ENCODE measurements around the gene IFT80.
"Not testable (repeated sequence)": the region's sequence is repeated elsewhere in the genome, so short reads cannot be mapped to it uniquely, and the experiment has no call there.

Gene IFT80

DNA sequence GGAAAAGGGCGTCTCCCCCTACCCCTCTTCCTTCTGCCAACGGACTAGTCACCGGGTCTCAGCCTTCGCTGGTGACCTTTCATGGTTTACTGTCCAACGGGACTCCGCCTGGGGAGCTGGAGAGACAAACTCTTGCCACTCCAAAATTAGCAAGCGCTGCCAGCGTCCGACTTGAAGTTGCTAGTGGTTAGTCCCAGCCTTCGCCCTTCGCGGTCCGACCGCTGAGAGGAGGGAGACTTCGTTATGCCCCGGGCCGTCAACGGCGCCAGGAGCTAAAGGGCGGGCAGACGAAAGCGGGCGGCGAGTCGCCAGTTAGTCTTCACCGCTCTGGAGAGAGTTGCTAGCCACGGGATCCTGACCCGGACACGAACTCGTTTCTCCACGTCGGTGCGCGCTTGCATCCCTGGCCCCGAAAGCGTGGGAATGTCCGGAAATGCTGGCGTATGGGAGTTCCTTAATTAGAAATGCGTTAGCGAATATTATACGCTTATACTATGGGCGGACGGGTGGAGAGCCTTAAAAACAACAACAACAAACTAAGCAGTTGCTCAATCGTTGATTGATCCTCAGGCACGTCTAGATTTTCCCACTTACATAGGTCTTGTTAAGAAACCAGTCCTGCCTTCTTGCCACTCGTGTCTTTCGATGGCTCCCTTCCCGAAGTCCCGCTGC is 1.1 kb upstream of the IFT80 start:
- no peak for DNase-seq

- DNase-seq: no peak
Measured at GRCh38 chr3:160398820-160399124, 253 bp downstream of the IFT80 start.

DNA sequence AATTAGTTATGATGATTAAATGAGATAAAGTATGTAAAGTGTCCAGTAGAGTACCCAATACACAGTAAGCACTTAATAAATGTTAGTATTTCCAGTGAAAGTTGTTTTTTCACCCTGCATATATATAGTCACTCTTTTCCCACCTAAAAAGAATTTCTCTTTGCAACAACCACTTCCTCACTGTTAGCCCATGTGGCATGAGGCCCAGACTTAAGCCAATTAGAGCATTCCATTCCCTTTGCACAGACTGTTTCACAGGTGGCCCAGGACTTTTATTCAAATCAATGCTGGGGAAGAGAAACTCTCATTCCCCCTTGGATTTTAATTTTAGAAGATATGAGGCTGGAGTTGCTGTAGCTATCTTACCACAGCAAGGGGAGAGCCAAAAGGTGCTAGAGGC is 3.7 kb downstream of the IFT80 start:
- DNase-seq: no peak

DNA sequence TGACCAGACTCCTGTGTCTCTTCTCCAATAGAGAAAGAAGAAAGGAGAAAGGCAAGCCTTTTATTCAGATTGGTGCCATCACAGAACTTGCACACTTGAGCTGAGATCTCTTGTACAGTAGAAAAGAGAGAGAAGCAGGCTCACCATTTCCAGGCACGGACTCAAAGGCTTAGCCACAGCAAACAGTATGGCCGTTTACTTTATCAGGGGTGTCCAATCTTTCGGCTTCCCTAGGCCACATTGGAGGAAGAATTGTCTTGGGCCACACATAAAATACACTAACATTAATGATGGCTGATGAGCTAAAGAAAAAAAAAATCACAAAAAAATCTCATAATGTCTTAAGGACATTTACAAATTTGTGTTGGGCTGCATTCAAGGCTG is 5.0 kb downstream of the IFT80 start:
- no peak for DNase-seq

GRCh38 chr3:160393346-160394008 is 5.5 kb downstream of the IFT80 start:
- no peak for DNase-seq

- no peak for DNase-seq
Measured at GRCh38 chr3:160392798-160393197, 6.2 kb downstream of the IFT80 start.

GRCh38 chr3:160390565-160391138 is 8.4 kb downstream of the IFT80 start:
- DNase-seq: no peak

DNA sequence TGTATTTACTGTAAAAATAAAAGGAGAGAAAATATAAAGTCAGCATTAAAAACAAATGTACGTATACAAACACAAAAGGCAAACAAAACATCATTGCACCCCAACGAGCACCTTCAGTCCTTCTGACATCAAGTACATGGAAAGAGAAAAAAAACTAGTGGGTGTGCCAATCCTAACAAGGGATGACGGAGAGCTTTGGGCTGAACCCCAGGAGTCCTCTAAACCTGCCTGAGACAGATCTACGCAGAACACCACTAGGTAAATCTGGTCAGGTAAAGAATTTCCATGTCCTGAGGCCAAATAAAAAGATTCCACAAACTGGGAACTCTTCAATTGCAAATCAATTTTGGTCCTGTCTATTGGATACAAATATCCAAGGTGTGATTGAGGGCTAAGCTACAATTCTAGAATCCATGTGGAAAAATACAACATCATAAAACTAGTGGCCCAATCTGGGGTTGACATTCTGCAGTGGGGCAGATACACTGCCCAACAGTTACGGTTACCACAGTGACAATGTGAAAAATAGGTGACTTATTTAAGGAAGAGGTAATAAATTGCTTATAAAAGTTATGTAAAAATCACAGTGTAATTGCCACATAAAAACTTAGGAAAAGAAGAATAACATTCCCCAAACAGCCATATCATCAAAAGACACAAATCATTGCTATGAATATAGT is 14.2 kb downstream of the IFT80 start:
- DNase-seq: no peak

GRCh38 chr3:160381470-160381869 is 17.6 kb downstream of the IFT80 start:
- DNase-seq: no peak

DNA sequence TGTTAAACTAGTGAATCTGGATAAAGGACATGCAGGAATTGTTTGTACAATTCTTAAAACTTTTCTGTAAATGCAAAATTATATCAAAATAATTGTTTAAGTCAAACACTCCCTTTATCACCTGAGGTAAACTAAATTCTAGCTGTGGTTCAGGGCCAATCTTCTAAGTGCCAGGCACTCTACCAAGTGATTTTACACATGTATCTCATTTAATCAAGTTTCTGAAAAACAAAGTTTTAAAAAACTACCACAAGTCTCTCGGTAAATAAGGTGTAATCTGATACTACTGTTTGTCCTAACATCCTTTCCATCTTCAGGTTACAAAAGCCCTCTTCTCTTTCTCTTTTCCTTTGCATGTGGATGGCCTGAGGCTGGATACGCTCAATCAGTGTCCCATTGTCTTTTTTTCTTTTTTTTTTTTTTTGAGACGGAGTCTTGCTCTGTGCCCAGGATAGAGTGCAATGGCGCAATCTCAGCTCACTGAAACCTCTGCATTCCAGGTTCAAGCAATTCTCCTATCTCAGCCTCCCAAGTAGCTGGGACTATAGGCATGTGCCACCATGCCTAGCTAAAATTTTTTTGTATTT is 19.3 kb downstream of the IFT80 start:
- DNase-seq: no peak

- no peak for DNase-seq
Measured at GRCh38 chr3:160378331-160379109, 20.5 kb downstream of the IFT80 start.

- DNase-seq: no peak
Measured at GRCh38 chr3:160376681-160377080, 22.3 kb downstream of the IFT80 start.

- DNase-seq: no peak
Measured at GRCh38 chr3:160374925-160375324, 24.1 kb downstream of the IFT80 start.

- DNase-seq: no peak
Measured at GRCh38 chr3:160374472-160374871, 24.6 kb downstream of the IFT80 start.

GRCh38 chr3:160373655-160374054 is 25.4 kb downstream of the IFT80 start:
- no peak for DNase-seq

GRCh38 chr3:160372780-160373179 is 26.2 kb downstream of the IFT80 start:
- DNase-seq: no peak

DNA sequence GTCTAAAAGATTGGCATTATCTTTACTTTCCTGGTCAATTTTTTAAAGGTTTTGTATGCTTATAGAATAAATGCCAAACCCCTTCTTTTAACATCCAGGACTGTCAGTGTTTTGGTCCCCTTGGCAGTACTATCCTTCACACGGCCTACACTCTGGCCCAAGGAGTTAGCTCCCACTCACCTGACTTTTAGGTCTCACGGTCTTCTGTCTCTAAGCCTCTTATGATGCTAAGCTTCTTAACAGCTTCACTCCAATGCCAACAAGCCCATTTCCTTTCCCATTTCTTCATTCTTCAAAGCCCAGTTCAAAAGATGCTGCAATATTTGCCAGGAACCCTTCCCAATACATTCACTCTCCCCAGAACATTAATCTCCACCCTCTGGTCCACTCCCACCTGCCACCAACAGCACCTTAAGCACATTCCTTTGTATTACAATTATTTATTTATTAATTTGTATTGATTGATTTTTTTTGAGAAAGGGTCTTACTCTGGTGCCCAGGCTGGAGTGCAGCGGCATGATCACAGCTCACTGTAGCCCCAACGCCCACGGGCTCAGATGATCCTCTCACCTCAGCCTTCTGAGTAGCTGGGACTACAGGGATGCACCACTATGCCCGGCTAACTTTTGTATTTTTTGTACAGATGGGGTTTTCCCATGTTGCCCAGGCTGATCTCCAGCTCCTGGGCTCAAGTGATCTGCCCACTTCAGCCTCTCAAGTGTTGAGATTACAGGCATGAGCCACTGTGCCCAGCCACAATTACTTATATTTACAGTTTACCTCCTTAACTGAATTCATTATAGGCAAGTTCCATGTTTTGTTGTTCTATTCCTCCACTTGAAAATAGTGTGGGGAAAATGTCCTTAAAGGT is 27.8 kb downstream of the IFT80 start:
- no peak for DNase-seq

- no peak for DNase-seq
Measured at GRCh38 chr3:160369784-160370183, 29.2 kb downstream of the IFT80 start.

- no peak for DNase-seq
Measured at GRCh38 chr3:160368804-160369203, 30.2 kb downstream of the IFT80 start.

DNA sequence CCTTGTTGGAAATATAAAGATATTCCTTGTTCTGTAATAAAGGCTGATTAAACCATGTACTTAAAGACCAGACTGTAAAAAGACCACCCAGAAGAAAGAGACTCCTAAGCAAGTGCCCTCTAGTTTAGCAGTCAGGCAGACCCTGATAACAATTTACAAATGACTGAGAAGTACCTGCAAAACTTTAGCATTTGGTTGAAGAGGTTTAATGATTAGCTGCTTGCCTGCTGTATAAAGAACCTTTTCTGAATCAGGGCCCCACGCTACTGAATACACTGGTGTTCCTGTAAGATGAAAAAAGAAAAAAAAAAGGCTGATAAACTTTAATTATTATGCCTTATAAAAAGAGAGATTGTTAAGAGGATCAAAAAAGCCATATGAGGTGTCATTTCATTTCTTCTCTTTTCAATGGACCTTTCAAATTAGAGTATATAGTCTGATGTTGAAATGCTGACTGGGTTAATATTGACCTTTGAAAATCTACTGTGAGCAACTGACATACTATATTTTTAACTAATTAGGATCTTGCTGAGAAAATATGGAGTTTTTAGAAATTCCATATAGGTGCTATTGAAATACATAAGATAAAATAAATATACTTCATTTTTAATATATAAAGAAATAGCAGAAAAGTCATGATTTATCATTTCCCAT is 33.0 kb downstream of the IFT80 start:
- DNase-seq: no peak

DNA sequence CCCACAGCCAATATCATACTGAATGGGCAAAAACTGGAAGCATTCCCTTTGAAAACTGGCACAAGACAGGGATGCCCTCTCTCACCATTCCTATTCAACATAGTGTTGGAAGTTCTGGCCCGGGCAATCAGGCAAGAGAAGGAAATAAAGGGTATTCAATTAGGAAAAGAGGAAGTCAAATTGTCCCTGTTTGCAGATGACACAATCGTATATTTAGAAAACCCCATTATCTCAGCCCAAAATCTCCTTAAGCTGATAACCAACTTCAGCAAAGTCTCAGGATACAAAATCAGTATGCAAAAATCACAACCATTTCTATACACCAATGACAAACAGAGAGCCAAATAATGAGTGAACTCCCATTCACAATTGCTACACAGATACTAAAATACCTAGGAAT is 36.1 kb downstream of the IFT80 start:
- DNase-seq: not testable (repeated sequence)
